Vagina (tissue), 2 donors: Measurements from ENCODE around the gene USP53.

Source experiments
- POLR2A ChIP-seq, 2 donors: fragments of 450-650 bp; IDR thresholded peaks; one replicate each; pipeline ENCODE4 v1.6.1; 2017; ENCODE audit warnings: antibody characterized with exemption in 2 of 2, mild to moderate bottlenecking in 2 of 2, moderate library complexity in 2 of 2
- POLR2AphosphoS5 ChIP-seq, 2 donors: sonication (generic); formaldehyde crosslinking; IDR thresholded peaks; one replicate each; pipeline ENCODE4 v1.9.0; 2017; ENCODE audit warnings: antibody characterized with exemption in 2 of 2, mild to moderate bottlenecking in 2 of 2, low read depth in 1 of 2; ENCODE audit not compliant: insufficient read depth in 1 of 2
- TF ChIP-seq, protein P1 (sequence below), 3 experiments: fragments of 450-650 bp in 2 of 3; fragments of 200-600 bp in 1 of 3; sonication (generic) in 1 of 3; IDR thresholded peaks; one replicate each; pipeline ENCODE4 v1.5.1; 2017 to 2019; ENCODE audit warnings: antibody characterized with exemption in 3 of 3, mild to moderate bottlenecking in 2 of 3, moderate library complexity in 2 of 3

DNA sequence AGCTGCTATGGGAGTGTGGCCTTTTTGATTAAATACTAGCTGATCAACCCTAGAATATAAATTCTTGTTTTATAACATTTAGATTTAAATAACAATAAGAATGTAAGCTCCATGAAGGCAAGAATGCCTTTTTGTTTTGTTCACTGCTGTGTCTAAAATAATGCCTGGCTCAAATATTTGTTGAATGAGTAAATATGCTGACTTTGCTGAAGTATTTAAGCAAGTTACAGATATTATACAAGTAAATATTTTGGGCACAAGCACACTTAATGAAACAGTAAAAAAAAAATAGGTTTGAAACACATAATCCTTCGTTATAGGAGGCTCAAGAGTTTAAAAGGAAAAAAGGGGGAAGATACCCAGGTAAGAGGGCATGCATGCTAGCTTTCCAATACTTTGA lies 85.3 kb downstream of the USP53 start:
- no peak for TF ChIP-seq POLR2A (IDR thresholded peaks at IDR 0.05)
- TF ChIP-seq, protein P1, sequence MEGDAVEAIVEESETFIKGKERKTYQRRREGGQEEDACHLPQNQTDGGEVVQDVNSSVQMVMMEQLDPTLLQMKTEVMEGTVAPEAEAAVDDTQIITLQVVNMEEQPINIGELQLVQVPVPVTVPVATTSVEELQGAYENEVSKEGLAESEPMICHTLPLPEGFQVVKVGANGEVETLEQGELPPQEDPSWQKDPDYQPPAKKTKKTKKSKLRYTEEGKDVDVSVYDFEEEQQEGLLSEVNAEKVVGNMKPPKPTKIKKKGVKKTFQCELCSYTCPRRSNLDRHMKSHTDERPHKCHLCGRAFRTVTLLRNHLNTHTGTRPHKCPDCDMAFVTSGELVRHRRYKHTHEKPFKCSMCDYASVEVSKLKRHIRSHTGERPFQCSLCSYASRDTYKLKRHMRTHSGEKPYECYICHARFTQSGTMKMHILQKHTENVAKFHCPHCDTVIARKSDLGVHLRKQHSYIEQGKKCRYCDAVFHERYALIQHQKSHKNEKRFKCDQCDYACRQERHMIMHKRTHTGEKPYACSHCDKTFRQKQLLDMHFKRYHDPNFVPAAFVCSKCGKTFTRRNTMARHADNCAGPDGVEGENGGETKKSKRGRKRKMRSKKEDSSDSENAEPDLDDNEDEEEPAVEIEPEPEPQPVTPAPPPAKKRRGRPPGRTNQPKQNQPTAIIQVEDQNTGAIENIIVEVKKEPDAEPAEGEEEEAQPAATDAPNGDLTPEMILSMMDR (IDR thresholded peaks at IDR 0.05) = no peak
- no peak for TF ChIP-seq POLR2AphosphoS5 (IDR thresholded peaks at IDR 0.05; ENCODE audit: insufficient read depth in 1 of 2, low read depth in 1 of 2)
